ENCODE results near the gene MARK4. TPM values are rescaled to one million over a fixed set of nuclear protein-coding genes. Genes with fewer than 3 reads are reported as not detected.

MARK4 gene
- total RNA-seq, 1 experiment from 2014 or later: 37.7 TPM

GRCh38 chr19:45296355-45296754 is 45.3 kb downstream of the MARK4 start:
- Histone ChIP-seq H3K27ac (ENCODE audit: low read depth, low read length) (no peak overlapping the region), H3K79me2 (ENCODE audit: insufficient read depth, low read length) (no peaks in the 10 kb centered on the region), H4K20me1 (ENCODE audit: insufficient read depth) (no peaks in the 10 kb centered on the region), H3K9me2 (ENCODE audit: insufficient read depth) (no peaks in the 10 kb centered on the region), H3K4me1 (ENCODE audit: control insufficient read depth in 1 of 2, insufficient read depth in 2 of 2, low read length in 2 of 2) (peaks cover 3 to 27% of the 10 kb centered on the region in 2 experiments; a peak in 3 of 4 replicates), H3K36me3 (ENCODE audit: control insufficient read depth in 1 of 2, insufficient read depth in 2 of 2, low read length in 2 of 2) (no peaks in the 10 kb centered on the region), H3K9me3 (ENCODE audit: control insufficient read depth in 1 of 2, insufficient read depth in 1 of 2, low read depth in 1 of 2, low read length in 2 of 2) (no peaks in the 10 kb centered on the region), H3K4me2 (ENCODE audit: low read length) (no peak overlapping the region), H3K27me3 (ENCODE audit: insufficient read depth, low read length) (no peaks in the 10 kb centered on the region), H3K9ac (ENCODE audit: low read length) (no peak overlapping the region), H2AFZ (ENCODE audit: low read depth, low read length, poor library complexity, severe bottlenecking) (no peak overlapping the region), H3K4me3 (replicated peaks in 1 of 2; ENCODE audit: low read depth in 1 of 2, low read length in 2 of 2) (no peak overlapping the region)
- ChIA-PET POLR2A (no interaction called here), CTCF (no interaction called here), RAD21 (ENCODE audit: low non-redundant PET in 1 of 2, low total read pairs in 2 of 2, uncharacterized antibody in 2 of 2, unreplicated experiment in 2 of 2) (no interaction called here)
- intact Hi-C loops (cut with micrococcal nuclease): no loop called here
- no peak for ATAC-seq
- no TSS peak for BruUV-seq (replicated peaks)
- DNase-seq (ENCODE audit: low read depth, low spot score): no peak
- TF ChIP-seq EGR1 (IDR thresholded peaks at IDR 0.05; ENCODE audit: low read depth) (no peak), SIN3A (IDR thresholded peaks at IDR 0.05; ENCODE audit: low read depth) (no peak), ATF3 (IDR thresholded peaks at IDR 0.05) (no peak), YY1 (IDR thresholded peaks at IDR 0.05; ENCODE audit: extremely low read depth, insufficient replicate concordance, low read depth, low read length) (no peak)

GRCh38 chr19:45297674-45298073 is 46.6 kb downstream of the MARK4 start:
- Histone ChIP-seq H2AFZ (ENCODE audit: low read depth, low read length, poor library complexity, severe bottlenecking) (no peak overlapping the region), H3K4me1 (ENCODE audit: control insufficient read depth in 1 of 2, insufficient read depth in 2 of 2, low read length in 2 of 2) (peaks cover 3 to 27% of the 10 kb centered on the region in 2 experiments; a peak in 3 of 4 replicates), H3K4me3 (replicated peaks in 1 of 2; ENCODE audit: low read depth in 1 of 2, low read length in 2 of 2) (no peak overlapping the region), H3K4me2 (ENCODE audit: low read length) (no peak overlapping the region), H3K27ac (ENCODE audit: low read depth, low read length) (no peak overlapping the region), H3K9ac (ENCODE audit: low read length) (no peak overlapping the region), H4K20me1 (ENCODE audit: insufficient read depth) (no peaks in the 10 kb centered on the region), H3K9me3 (ENCODE audit: control insufficient read depth in 1 of 2, insufficient read depth in 1 of 2, low read depth in 1 of 2, low read length in 2 of 2) (no peaks in the 10 kb centered on the region), H3K27me3 (ENCODE audit: insufficient read depth, low read length) (no peaks in the 10 kb centered on the region), H3K79me2 (ENCODE audit: insufficient read depth, low read length) (no peaks in the 10 kb centered on the region), H3K9me2 (ENCODE audit: insufficient read depth) (no peaks in the 10 kb centered on the region), H3K36me3 (ENCODE audit: control insufficient read depth in 1 of 2, insufficient read depth in 2 of 2, low read length in 2 of 2) (no peaks in the 10 kb centered on the region)
- DNase-seq (ENCODE audit: low read depth, low spot score) (no peak), ATAC-seq (no peak)
- BruUV-seq (replicated peaks): no TSS peak
- no peak for TF ChIP-seq CBX3 (IDR thresholded peaks at IDR 0.05; ENCODE audit: low read depth)
- no peak for TF ChIP-seq REST (IDR thresholded peaks at IDR 0.05; ENCODE audit: low read depth)
- no peak for TF ChIP-seq SP1 (IDR thresholded peaks at IDR 0.05; ENCODE audit: low read depth)
- no peak for TF ChIP-seq YY1 (IDR thresholded peaks at IDR 0.05; ENCODE audit: extremely low read depth, insufficient replicate concordance, low read depth, low read length)
- TF ChIP-seq CEBPB (IDR thresholded peaks at IDR 0.05; ENCODE audit: low read depth): no peak
- TF ChIP-seq SRF (IDR thresholded peaks at IDR 0.05; ENCODE audit: low read depth): no peak
- TF ChIP-seq POLR2AphosphoS5 (IDR thresholded peaks at IDR 0.05; ENCODE audit: low read depth, low read length): no peak
- no peak for TF ChIP-seq POLR2A (IDR thresholded peaks at IDR 0.05; ENCODE audit: borderline replicate concordance, extremely low read depth, insufficient read depth, insufficient read length)
- no peak for TF ChIP-seq SIN3A (IDR thresholded peaks at IDR 0.05; ENCODE audit: low read depth)
- TF ChIP-seq FOSL1 (IDR thresholded peaks at IDR 0.05; ENCODE audit: low read depth): no peak
- TF ChIP-seq ELF1 (IDR thresholded peaks at IDR 0.05; ENCODE audit: borderline replicate concordance, low read depth): no peak
- no peak for TF ChIP-seq RAD21 (IDR thresholded peaks at IDR 0.05; ENCODE audit: low read depth)
- no peak for TF ChIP-seq TCF7L2 (IDR thresholded peaks at IDR 0.05; ENCODE audit: borderline replicate concordance, extremely low read depth, insufficient read depth, insufficient read length)
- TF ChIP-seq ZBTB33 (IDR thresholded peaks at IDR 0.05; ENCODE audit: extremely low read depth, insufficient replicate concordance, low read length): no peak
- intact Hi-C loops (cut with micrococcal nuclease): no loop called here
- CTCF ChIA-PET: no interaction called here
- POLR2A ChIA-PET: no interaction called here
- RAD21 ChIA-PET (ENCODE audit: low non-redundant PET in 1 of 2, low total read pairs in 2 of 2, uncharacterized antibody in 2 of 2, unreplicated experiment in 2 of 2): no interaction called here
